HG03442 (cell line): ENCODE measurements around the gene IFI27L2.

Experiments used
- ATAC-seq: cut with Tn5 transposase; IDR thresholded peaks from one replicate; pipeline ENCODE4 v1.9.1; 2021; ENCODE audit warnings: mild to moderate bottlenecking, moderate library complexity; ENCODE audit not compliant: unreplicated experiment

IFI27L2 gene

DNA sequence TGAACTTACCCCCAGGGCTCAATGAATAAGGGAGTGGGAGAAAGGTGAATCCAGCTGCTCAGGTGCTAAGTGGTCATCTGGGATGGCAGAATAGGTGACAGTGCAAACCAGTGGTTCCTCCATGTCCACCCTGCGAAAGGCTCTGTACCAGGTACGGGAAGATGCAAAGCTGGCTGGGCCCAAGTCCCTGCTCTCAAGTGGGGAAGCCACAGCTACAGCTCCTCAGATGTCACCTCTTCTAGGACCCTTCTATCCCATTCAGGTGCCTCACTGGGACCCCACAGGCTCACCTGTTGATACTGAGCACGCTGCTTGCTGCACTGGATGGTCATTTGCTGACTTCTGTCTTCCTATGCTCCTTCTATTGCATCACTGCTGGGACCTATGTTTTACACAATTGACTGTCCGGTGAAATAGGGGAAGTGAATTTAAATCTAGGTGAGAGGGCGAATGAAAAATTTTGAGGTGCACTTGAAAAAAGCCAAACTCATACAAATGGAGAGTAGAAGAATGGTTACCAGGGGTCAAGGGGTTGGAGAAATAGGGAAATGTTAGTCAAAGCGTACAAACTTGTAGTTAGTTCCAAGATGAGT, 24.4 kb upstream of the IFI27L2 start:
- no peak for ATAC-seq

DNA sequence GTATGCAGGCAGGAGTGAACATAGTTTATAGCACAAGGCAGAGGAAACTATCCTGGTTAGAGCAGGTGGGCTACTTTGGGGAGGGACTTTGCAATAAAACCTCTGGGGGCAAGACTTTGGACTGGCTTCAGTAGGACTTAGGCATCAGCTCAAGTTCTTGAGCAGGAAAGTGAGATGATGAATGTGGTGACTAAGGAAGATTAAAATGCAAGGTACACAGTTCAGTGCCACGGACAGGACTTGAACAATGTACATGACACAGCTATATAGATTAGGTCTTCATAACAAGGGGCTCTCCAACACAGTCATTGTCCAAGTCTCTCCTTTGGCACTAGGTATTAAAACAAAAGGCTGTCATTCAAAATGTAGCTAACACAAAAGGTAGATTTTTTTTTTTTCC, 23.3 kb upstream of the IFI27L2 start:
- no peak for ATAC-seq

DNA sequence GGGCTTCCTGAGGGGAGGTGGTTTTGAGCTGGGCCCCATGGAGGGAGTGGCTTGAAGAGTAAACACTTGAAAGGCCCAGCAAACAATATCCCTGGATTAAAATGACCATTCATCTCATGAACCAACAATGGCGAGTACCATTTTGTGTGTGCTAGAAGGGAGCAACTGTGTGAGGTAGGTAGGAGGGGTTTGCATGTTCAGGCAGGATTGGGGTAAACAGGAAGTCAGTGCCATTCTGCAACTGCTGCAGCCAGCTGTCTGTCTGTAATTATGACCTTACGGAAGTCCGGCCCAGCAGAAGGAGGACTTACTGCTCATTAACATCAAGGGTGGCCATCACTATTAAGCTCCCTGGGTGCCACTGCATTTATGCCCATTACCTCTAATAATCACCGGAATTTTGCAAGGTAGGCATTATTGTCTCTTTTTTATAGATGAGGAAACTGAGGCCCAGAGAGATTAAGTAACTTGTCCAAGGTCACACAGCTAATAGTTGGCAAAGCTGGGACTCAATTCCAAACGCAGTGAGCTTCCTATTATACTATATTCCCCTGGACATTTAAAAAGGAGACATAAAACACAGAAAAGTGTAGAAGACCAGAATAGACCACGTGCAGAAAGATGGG, 16.6 kb upstream of the IFI27L2 start:
- no peak for ATAC-seq

DNA sequence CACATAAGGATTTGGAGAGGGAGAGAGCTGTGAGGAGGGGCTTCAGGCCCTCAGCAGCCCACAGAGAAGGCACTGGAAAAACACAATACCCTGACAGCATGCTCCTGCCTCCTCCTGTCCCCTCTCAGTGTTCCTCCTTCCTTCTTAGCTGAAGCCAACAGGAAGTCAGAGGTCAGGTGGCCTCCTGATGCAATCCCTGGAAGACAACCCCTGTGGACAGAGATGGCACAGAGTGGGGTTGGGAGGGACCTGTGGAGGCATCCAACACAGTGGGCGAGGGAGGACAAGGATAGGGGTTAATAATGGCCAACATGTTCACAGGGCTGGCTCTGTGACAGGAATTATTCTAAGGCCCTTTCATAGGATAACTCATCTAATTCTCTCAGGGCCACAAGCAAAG, 15.4 kb upstream of the IFI27L2 start:
- no peak for ATAC-seq

DNA sequence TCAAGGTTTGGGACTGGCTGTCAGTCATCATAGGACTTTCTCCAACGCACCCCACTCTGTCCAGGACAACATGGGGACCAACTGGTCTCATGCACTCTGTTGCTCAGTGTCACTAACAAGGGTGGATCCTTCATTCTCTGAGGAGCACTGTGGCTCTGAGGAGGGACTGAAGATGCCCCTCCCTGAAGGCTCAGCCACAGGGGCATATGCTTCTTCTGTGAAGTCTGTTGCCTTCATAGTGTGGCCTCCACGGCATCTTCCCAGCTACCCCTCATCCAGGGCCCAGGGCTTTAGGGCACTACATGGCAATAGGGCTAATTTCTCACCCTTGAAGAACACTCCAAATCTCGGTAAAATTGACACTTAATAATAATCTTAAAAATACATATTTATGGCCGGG, 14.3 kb upstream of the IFI27L2 start:
- ATAC-seq = no peak

DNA sequence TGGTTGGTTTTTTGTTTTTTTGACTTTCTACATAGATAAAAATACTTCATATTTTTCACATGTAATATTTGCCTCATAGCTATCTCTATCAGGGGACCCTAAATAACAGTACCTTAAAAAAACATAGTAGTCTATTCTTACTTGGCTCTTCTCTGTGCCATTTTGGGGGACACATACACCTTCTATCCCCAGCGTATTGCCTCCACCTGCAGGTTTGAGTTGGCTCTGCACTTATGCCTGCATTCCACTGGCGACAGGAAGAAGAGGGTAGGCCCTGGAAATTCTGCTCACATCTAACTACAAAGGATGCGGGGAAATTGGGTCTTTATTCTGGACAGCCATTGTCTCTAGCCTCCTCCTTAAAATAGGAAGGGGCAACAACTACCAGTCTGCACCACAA, 13.8 kb upstream of the IFI27L2 start:
- no peak for ATAC-seq

DNA sequence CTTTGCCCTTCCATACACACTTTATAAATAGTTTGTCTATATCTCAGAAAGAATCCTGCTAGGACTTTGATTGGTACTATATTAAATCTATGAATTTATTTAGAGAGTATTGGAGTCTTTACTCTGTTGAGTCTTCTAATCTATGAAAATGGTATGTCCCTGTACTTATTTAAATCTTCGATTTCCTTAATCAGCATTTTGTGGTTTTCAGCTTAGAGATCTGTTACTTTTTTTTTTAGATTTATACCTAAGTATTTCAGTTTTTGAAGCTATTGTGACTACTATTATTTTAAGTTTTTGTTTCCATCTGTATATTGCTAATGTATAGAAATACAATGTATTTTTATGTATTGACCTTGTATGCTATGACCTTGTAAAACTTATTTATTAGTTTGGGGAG, 13.4 kb upstream of the IFI27L2 start:
- ATAC-seq = no peak

DNA sequence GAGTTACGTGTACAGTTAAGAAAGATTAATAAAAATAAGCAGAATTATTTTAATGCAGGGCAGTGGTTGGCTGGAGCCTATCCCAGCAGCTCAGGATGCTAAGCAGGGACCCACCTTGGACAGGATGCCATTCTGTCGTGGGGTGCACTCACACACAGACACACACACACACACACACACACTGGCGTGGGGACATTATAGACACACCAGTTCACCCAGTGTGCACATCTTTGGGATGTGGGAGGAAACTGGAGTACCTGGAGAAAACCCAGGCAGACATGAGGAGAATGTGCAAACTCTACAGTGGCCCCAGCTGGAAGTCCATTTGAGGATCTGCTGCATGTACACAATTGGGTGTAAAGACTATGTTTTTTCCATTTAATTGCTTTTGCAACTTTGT, 12.8 kb upstream of the IFI27L2 start:
- ATAC-seq = no peak

DNA sequence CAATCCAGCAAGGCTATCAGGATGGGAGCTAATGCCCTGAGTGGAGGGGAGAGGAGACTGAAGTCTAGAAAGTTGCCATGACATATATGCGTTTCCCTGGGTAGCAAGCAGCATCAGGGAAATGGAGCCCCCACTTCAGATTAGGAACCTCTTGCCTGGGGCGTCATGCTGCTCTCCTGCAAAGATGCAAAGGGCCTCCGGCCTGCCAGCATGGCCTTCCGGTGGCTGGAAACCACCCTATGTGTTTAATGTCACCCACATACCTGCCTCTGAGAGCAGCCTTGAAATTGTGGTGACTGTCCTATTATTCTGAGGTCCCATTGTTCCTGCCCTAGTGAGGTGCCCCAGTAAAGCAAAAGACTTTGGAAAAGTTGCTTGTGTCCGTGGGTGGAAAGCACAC, 10.0 kb upstream of the IFI27L2 start:
- ATAC-seq = no peak

DNA sequence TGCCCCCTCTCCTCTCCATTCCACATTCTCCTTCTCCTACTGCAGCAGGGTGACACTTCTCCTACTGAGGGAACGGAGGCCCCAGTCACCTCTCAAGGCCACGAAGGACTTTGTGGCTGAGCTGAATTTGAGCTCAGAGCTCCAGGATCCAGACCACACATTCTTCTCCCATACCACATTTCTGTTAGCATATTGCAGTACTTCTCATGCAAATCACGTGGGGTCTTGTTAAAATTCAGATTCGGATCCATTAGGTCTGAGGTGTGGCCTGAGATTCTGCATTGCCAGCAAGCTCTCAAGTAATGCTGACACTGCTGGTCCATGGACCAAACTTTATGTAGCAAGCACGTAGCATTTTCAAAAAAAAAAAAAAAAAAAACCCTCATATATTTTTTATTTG, 9.6 kb upstream of the IFI27L2 start:
- ATAC-seq = no peak

DNA sequence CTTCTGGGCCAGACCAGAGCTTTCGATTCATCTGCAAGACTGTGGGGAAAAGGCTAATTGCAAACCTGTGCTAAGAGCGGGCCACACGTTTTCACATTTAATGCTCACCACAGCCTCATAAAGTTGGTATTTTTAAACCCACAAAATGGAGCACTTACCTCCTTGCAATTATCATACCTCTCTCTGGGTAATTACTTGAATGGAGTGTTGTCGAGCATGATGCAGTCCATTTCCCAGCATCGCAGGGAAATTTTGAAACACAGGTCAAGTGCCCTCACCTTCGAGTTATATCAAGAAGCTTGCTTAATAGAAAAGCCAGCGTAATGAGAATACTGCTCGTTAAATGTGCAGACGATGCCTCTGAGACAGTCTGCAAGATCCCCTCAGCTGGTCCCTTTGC, 8.8 kb upstream of the IFI27L2 start:
- ATAC-seq = no peak

DNA sequence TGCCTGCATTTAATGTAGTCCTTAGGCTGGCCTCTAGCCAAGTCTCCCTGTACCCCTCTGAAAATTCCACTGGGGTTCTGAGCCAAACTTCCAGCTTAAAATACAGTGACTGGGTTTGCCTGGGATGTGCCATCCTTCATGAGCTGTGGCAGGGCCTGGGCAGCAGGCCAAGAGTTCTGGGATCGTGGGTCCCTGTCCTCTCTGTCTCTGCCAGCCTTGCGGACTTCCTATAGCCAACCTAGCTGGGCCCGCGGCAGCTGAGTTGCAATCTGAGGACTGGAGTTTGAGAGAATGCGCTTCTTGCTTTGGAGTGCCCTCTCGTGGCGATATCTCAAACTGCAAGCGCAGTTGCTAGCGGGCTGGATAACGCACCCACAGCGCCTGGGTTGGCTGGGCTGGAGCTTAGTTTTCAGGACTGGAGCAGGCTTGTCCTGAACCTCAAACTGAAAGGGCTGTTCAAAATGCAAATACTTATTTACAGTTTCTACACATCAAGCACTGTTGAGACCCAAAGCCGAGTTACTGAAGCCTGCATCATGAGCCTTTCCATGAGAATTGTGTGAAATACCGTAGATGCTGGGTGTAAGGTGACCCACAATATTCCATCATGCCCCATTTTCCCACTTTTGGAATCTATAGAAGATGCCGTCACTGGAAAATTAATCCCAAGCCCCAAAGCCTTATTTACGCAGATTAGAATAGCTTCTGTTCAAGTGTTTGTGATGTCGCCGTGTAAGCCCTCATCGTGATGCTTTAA, 7.3 kb upstream of the IFI27L2 start:
- no peak for ATAC-seq

DNA sequence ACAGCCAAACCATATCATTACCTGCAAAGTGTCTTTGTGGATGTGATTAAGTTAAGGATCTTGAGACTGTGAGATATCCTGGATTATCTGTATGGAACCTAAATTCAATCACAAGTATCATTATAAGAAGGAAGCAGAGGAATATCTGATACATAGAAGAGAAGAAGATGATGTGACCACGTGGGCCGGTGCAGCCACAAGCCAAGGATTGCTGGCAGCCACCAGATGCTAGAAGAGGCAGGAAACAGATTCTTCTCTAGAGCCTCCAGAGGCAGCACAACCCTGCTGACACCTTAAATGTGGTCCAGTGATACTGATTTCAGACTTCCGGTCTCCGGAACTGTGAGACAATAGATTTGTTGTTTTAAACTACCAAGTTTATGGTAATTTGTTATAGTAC, 6.1 kb upstream of the IFI27L2 start:
- ATAC-seq = no peak

DNA sequence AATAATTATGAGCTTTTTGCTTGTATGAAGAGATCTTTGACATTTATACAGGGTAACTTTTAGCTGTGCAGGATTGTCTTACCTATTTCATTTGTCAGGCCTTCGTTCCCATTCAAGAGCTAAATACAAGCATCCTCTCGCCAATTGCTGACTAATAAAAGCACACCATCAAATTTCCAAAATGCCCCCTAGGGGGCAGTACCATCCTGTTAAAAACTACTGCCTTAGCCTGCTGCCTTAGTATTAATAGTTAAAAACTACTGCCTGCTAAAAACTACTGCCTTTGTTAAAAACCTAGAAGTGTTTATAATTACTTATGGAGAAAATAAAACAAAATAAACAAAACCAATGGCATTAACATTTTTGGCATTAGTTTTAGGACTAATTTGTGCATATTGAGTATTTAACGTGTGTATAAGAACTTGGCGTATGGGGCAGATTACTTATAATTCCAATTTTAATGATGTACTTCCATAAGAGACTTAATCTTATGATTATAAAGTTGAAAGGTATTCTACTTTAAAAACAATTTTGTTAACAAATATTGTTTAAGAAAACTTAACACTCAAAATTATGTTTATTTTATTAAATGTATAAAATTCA, 3.0 kb upstream of the IFI27L2 start:
- no peak for ATAC-seq

DNA sequence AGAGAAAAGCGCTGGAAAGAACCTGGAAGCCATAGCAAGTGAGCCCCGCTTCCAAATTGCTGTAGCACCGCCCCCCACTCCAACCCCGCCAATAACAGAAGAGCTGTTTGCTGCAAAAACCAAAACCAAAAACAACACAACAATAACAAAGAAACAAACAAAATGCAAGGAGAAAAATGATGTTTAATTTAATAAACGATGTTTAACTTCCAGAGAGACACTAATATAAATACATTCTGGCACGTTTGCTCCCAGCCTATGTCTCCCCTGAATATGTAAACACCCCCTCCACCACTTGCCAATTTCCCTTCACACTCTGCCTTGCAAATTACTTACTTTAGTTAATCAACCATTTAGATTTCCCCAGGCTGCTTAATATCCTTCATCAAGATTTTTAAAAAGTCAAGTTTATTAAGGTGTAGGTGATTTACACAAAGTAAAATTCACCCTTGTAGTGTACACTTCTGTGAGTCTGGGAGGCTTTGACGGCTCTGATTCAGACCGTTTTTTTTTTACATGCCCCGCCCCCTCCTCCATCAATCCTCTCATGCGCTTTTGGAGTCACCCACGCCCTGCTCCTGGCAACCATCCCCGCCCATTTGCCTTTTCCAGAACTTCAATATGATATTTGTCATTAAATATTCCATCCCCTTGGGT, 482 bp upstream of the IFI27L2 start:
- ATAC-seq = no peak

DNA sequence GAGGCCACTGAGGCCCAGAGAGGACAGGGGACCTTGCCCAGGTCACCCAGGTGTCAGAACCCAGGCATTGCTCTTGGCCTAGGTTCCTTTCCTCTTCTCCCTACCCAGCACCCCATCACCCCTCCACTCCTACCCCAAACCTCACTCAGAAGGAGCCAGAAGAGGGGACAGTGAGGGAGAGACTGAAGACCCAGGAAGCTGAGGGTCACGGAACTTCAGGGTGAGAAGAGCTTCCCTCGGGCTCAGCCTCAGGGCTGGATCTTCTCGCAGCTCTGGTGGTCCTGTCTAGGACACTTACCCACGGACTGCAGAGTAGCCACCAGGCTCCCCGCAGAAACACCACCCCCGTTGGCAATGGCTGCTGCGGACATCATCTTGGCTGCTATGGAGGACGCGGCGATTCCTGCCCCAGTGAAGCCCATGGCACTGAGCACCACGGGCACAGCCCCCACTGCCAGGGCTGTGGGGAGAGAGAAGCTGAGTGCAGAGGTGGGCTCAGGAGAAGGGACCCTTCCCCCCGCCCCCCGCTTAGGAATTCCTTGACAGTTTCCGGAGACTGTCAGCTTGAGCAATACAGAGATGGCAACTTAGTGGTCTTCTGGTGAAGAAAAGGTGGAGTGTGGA, 1.1 kb downstream of the IFI27L2 start:
- no peak for ATAC-seq

DNA sequence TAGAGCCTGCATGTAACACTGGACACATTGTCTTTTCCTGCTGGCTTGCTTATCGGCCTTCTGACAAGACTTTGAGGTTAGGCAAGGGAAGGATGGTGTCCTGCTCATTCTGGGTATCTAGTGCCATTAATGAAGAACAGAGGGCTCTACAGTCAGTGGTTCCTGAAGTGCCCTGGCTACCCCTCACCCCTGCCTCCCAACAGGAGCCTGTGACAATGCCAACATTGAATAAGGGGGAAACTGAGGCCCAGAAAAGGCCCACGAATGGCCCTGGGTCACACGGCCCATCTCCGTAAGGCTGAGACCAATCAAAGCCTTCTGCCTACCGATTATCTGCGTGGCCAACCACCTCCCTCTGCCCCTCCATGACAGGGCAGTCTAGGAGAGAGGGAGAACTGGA, 2.1 kb downstream of the IFI27L2 start:
- ATAC-seq = no peak

DNA sequence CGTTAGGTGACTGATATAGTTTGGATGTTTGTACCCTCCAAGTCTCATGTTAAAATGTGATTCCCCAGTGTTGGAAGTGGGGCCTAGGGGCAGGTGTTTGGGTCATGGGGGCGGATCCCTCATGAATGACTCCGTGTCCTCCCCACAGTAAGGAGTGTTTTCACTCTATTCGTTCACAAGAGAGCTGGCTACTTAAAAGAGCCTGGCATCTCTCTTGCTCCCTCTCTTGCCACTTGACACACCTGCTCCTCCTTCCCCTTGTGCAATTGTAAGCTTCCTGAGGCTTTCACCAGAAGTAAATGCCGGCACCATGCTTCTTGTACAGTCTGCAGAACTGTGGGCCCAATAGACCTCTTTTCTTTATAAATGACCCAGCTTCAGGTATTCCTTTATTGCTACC, 2.6 kb downstream of the IFI27L2 start:
- no peak for ATAC-seq

DNA sequence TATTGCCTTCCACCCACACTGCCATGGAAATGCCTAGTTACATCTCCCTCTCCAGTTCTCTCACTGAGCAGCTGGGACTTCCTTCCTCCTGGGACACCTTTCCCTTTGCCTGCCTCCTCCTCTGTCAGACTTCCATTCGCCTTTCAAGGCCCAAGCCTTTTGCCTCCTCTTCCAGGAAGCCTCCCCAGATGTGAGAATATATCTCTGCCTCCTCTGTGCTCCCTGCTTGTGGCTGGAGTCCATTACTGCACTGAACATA, 3.1 kb downstream of the IFI27L2 start:
- ATAC-seq = no peak

DNA sequence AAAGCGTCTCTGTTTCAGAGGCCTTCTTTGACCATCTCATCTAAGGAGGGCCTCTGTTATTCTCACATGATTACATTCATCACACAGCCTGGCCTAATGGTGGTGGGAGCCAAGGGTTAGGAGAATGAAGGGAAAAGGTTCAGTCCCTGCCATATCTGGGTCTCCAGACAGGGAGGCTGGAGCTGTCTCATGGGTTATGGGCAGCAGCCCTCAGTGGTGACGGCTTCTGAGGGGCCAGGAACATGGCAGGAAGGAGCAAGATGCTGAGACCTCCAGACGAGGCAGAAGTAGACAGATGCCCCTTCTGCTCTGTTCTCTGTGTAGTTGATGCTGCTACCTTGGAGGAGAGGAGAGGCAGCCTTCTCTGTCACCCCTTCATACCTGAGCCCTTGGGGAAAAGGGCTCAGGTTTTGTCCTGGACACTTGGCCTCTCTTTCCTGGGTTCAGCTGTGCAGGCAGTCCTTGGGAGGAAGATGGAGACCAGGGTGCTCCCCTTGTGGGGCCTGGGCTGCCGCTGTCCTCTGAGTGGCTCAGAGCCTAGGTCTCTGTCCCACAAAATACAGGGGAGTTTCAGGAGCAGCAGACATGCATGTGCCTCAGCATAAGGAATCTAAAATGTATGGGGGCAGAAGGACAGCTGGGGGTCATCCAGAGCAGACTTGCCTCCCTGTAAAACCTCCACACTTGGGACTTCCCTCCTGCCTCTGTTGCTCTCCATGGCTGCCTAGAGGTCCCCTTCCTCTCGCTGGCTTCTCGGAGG, 3.6 kb downstream of the IFI27L2 start:
- ATAC-seq = no peak
